HCT116 (cell line): ENCODE data around the gene CLCF1. TPM values are rescaled to one million over a fixed set of nuclear protein-coding genes. Genes with fewer than 3 reads are reported as not detected.
A peak's percentile ranks its signal among the peaks of the same experiment; 100 is the strongest.

ENCODE experiments used
- ATAC-seq: fragments of 200-7000 bp; cut with Tn5 transposase; 2 replicates; pipeline ENCODE4 v1.9.1; 2020; ENCODE audit warnings: mild to moderate bottlenecking, moderate library complexity
- BruUV-seq: library from RNA; stranded (reverse); fragments of 400-500 nt; replicated peaks from 2 replicates; lab custom pipeline; 2021; lab: Mats Ljungman, UMichigan
- CTCF ChIA-PET: fragments of 300-600 bp; sonication (Branson Sonifier 250); formaldehyde crosslinking; loops from one replicate; lab custom pipeline; 2021; ENCODE audit warnings: antibody characterized with exemption; lab: Charles Lee
- POLR2A ChIA-PET: fragments of 300-600, 350-600 bp; sonication (Branson Sonifier 250); formaldehyde crosslinking; loops from one replicate; lab custom pipeline; 2021; ENCODE audit warnings: antibody characterized with exemption; lab: Charles Lee
- RAD21 ChIA-PET, 2 experiments: fragments of 300-600 bp; sonication (Branson Sonifier 250); formaldehyde crosslinking; loops; one replicate each; lab custom pipeline; 2023; ENCODE audit warnings: low total read pairs in 2 of 2; ENCODE audit not compliant: uncharacterized antibody in 2 of 2, unreplicated experiment in 2 of 2, low non-redundant PET in 1 of 2; lab: Charles Lee
- DNase-seq: peaks from one replicate; pipeline ENCODE4 v3.0.0-alpha.2; 2010; ENCODE audit warnings: low read depth, low spot score
- H2AFZ ChIP-seq: fragments of 200-600 bp; shearing (Covaris generic), sonication (generic); 2 replicates; pipeline ENCODE4 v1.6.1; 2017; ENCODE audit warnings: low read depth, mixed run types, mixed read lengths, antibody characterized with exemption, low read length; ENCODE audit not compliant: poor library complexity, severe bottlenecking
- H3K27ac ChIP-seq: 2 replicates; pipeline ENCODE4 v1.5.1; 2012; ENCODE audit warnings: low read depth, low read length
- H3K27me3 ChIP-seq: fragments of 200-600 bp; sonication (generic); 2 replicates; pipeline ENCODE4 v1.6.1; 2016; ENCODE audit warnings: mixed run types, low read length, mixed read lengths; ENCODE audit not compliant: insufficient read depth
- H3K36me3 ChIP-seq, 2 experiments: fragments of 200-500 bp in 1 of 2; fragments of 200-600 bp in 1 of 2; sonication (Bioruptor generic) in 1 of 2; sonication (generic) in 1 of 2; 2 replicates each; pipeline versions ENCODE4 v1.5.1 to v1.6.1; 2014 to 2016; ENCODE audit warnings: low read length in 2 of 2, inconsistent platforms in 1 of 2, mixed read lengths in 1 of 2, mixed run types in 1 of 2; ENCODE audit not compliant: insufficient read depth in 2 of 2, control insufficient read depth in 1 of 2
- H3K4me1 ChIP-seq, 2 experiments: fragments of 200-600 bp in 1 of 2; sonication (generic) in 1 of 2; 2 replicates each; pipeline versions ENCODE4 v1.5.1 to v1.6.1; 2012 to 2017; ENCODE audit warnings: low read length in 2 of 2, inconsistent platforms in 1 of 2, mild to moderate bottlenecking in 1 of 2, mixed read lengths in 1 of 2, mixed run types in 1 of 2, moderate library complexity in 1 of 2; ENCODE audit not compliant: insufficient read depth in 2 of 2, control insufficient read depth in 1 of 2
- H3K4me2 ChIP-seq: fragments of 200-600 bp; sonication (generic); 2 replicates; pipeline ENCODE4 v1.6.1; 2017; ENCODE audit warnings: mixed run types, low read length, mixed read lengths
- H3K4me3 ChIP-seq, 2 experiments: fragments of 200-600 bp in 1 of 2; sonication (generic) in 1 of 2; replicated peaks in 1 of 2; 2 replicates each; pipeline ENCODE4 v1.5.1; 2011 to 2016; ENCODE audit warnings: low read length in 2 of 2, control low read depth in 1 of 2, low read depth in 1 of 2, mild to moderate bottlenecking in 1 of 2, mixed read lengths in 1 of 2, mixed run types in 1 of 2
- H3K79me2 ChIP-seq: fragments of 200-600 bp; sonication (generic); 2 replicates; pipeline ENCODE4 v1.6.1; 2017; ENCODE audit warnings: mild to moderate bottlenecking, mixed run types, low read length, moderate library complexity, mixed read lengths; ENCODE audit not compliant: insufficient read depth
- H3K9ac ChIP-seq: fragments of 200-600 bp; sonication (generic); 2 replicates; pipeline ENCODE4 v1.6.1; 2016; ENCODE audit warnings: low read length, mixed read lengths
- H3K9me2 ChIP-seq: fragments of 200-600 bp; sonication (generic), shearing (Covaris generic); 2 replicates; pipeline ENCODE4 v1.6.1; 2017; ENCODE audit warnings: mixed run types, mild to moderate bottlenecking, moderate library complexity; ENCODE audit not compliant: insufficient read depth
- H3K9me3 ChIP-seq, 2 experiments: fragments of 200-500 bp in 1 of 2; fragments of 200-600 bp in 1 of 2; sonication (Bioruptor generic) in 1 of 2; sonication (generic) in 1 of 2; 2 replicates each; pipeline ENCODE4 v1.6.1; 2014 to 2017; ENCODE audit warnings: low read length in 2 of 2, mixed read lengths in 2 of 2, inconsistent platforms in 1 of 2, low read depth in 1 of 2, mild to moderate bottlenecking in 1 of 2, mixed run types in 1 of 2, moderate library complexity in 1 of 2; ENCODE audit not compliant: control insufficient read depth in 1 of 2, insufficient read depth in 1 of 2
- H4K20me1 ChIP-seq: fragments of 200-600 bp; sonication (generic), shearing (Covaris generic); 2 replicates; pipeline ENCODE4 v1.6.1; 2017; ENCODE audit warnings: mixed run types, mild to moderate bottlenecking, moderate library complexity; ENCODE audit not compliant: insufficient read depth
- CEBPB ChIP-seq: IDR thresholded peaks from 2 replicates; pipeline ENCODE4 v1.6.1; 2012; ENCODE audit warnings: low read depth
- CTCF ChIP-seq, 3 experiments: fragments of 200-600 bp in 1 of 3; sonication (generic) in 1 of 3; IDR thresholded peaks in 2 of 3; conservative IDR thresholded peaks in 1 of 3; 2 replicates each; pipeline ENCODE4 v1.5.1; 2012 to 2017; ENCODE audit warnings: low read depth in 2 of 3, low read length in 2 of 3, antibody characterized with exemption in 1 of 3, borderline replicate concordance in 1 of 3, control low read depth in 1 of 3, mild to moderate bottlenecking in 1 of 3, mixed read lengths in 1 of 3, mixed run types in 1 of 3, moderate library complexity in 1 of 3; ENCODE audit not compliant: insufficient read depth in 1 of 3
- EGR1 ChIP-seq: IDR thresholded peaks from 2 replicates; pipeline ENCODE4 v1.6.1; 2012; ENCODE audit warnings: low read depth
- EZH2 ChIP-seq: fragments of 200-600 bp; sonication (generic); IDR thresholded peaks from 2 replicates; pipeline ENCODE4 v1.6.1; 2017; ENCODE audit warnings: antibody characterized with exemption, mixed run types
- JUND ChIP-seq: IDR thresholded peaks from 2 replicates; pipeline ENCODE4 v1.6.1; 2012
- POLR2A ChIP-seq: IDR thresholded peaks from 2 replicates; pipeline ENCODE4 v1.7.0; 2011; ENCODE audit warnings: borderline replicate concordance; ENCODE audit not compliant: insufficient read depth, insufficient read length; ENCODE audit errors: extremely low read depth
- POLR2AphosphoS5 ChIP-seq: IDR thresholded peaks from 2 replicates; pipeline ENCODE4 v1.6.1; 2011; ENCODE audit warnings: mild to moderate bottlenecking, low read depth, low read length, moderate library complexity
- RAD21 ChIP-seq: IDR thresholded peaks from 2 replicates; pipeline ENCODE4 v1.6.1; 2012; ENCODE audit warnings: low read depth, mild to moderate bottlenecking
- REST ChIP-seq: IDR thresholded peaks from 2 replicates; pipeline ENCODE4 v1.6.1; 2012; ENCODE audit warnings: low read depth
- SRF ChIP-seq: IDR thresholded peaks from 2 replicates; pipeline ENCODE4 v1.6.1; 2012; ENCODE audit warnings: low read depth
- YY1 ChIP-seq: IDR thresholded peaks from 2 replicates; pipeline ENCODE4 v1.6.1; 2011; ENCODE audit warnings: low read length, low read depth, moderate library complexity, mild to moderate bottlenecking; ENCODE audit not compliant: insufficient replicate concordance; ENCODE audit errors: extremely low read depth
- ZFX ChIP-seq: fragments of 450-650 bp; IDR thresholded peaks from 2 replicates; pipeline ENCODE4 v1.6.1; 2017
- ZNF274 ChIP-seq: fragments of 200-500 bp; sonication (Bioruptor generic); IDR thresholded peaks from 2 replicates; pipeline ENCODE4 v1.6.1; 2014; ENCODE audit warnings: mild to moderate bottlenecking, low read depth, low read length, inconsistent platforms
- intact Hi-C: fragments of 100-400 bp; cut with micrococcal nuclease; formaldehyde crosslinking; loops from 2 replicates; pipeline ENCODE4 v1.10.0; 2022
- total RNA-seq: library from RNA; stranded (reverse); gene quantifications from one replicate; pipeline ENCODE4 v1.2.1, GENCODE V29; 2021; ENCODE audit not compliant: unreplicated experiment

The CLCF1 gene
- total RNA-seq, 1 experiment from 2014 or later, result 12.2 TPM

GRCh38 chr11:67416416-67417335, 43.3 kb upstream of the CLCF1 start:
- TF ChIP-seq POLR2AphosphoS5, result no peak
- no peak for TF ChIP-seq CEBPB
- TF ChIP-seq CTCF (IDR thresholded peaks at IDR 0.05 in 2 of 3, conservative IDR thresholded peaks at IDR 0.05 in 1 of 3; ENCODE audit: borderline replicate concordance in 1 of 3, insufficient read depth in 1 of 3, low read depth in 2 of 3, low read length in 2 of 3), result no peak
- no peak for TF ChIP-seq POLR2A
- TF ChIP-seq EZH2, result no peak
- TF ChIP-seq EGR1, result no peak
- TF ChIP-seq YY1, result no peak
- TF ChIP-seq SRF, result no peak
- TF ChIP-seq ZFX, result no peak
- TF ChIP-seq JUND, result no peak
- no peak for TF ChIP-seq REST
- TF ChIP-seq RAD21, result no peak
- TF ChIP-seq ZNF274, result no peak
- TF ChIP-seq, all 23 proteins: peak for 0
- DNase-seq (no peak), ATAC-seq (no peak)
- ChIA-PET RAD21 (no interaction called here), POLR2A (no interaction called here), CTCF (interaction anchor here (1.8 kb wide), 1 partner anchor 15 kb away, joined by 8 read pairs; the partner anchor contains the start of gene PPP1CA)
- no TSS peak for BruUV-seq
- peaks cover 19 to 45% of the 10 kb centered on the region in 2 experiments; a peak in 3 of 4 replicates for H3K4me1 ChIP-seq
- intact Hi-C loops, result no loop called here
- no peaks in the 10 kb centered on the region for H3K9me2 ChIP-seq
- no peaks in the 10 kb centered on the region for H3K79me2 ChIP-seq
- no peaks in the 10 kb centered on the region for H3K27me3 ChIP-seq
- H3K27ac ChIP-seq, result peak overlapping the region; percentile 18; the same call in 1 of the 2 replicates
- H4K20me1 ChIP-seq, result no peaks in the 10 kb centered on the region
- no peaks in the 10 kb centered on the region for H3K36me3 ChIP-seq
- no peak overlapping the region for H3K9ac ChIP-seq
- no peak overlapping the region for H2AFZ ChIP-seq
- H3K4me2 ChIP-seq, result peak overlapping the region; percentile 81
- H3K4me3 ChIP-seq, result no peak overlapping the region
- no peaks in the 10 kb centered on the region for H3K9me3 ChIP-seq
